ENCODE results near the gene SH3RF1. TPM values are rescaled to one million over a fixed set of nuclear protein-coding genes. Genes with fewer than 3 reads are reported as not detected.

SH3RF1 gene
- polyA plus RNA-seq (2013, experiment 1 of 2) = 17.9 TPM
- polyA plus RNA-seq (2013, experiment 2 of 2) = 18.0 TPM

DNA sequence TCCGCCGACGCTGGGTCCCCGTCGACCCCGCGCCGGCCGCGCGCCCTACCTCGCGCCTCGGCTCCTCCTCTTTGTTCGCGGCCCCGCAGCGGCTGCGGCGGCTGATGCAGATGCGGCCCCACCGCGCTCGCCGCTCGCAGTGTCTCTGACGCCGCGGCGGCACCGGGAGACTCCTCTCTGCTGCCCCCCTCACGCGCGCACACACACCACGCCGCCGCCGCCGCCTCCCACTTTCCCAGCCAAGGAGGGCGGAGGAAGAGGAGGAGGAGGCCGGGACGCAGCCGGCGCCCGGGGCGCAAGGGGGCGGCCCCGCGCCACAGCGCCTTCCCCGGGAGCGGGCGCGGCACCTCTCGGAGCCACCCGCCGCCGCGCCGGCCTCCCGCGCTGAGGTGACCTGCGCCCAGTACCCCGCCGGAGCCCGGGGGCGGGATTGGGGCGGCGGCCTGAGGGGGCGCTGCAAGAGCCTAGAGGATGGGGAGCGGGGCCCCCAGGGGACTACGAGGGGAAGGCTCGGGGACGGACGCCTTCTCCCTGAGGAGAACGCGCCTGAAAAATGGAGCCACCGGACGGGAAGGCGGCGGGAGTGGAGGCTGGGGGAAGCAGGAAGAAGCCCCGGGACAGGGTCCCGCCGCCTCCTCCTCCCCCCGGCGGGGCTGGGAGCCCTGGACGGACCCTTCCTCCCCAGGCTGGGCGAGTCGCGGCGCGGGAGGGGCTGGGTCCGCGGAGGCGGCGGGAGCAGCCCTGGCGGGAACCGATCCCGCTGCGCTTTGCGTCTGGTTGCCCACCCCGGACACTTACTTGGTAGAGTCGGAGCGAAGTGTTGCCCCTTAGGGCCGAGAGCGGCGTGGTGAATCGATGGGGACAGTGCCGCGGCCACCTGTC lies at the start of gene SH3RF1:
SH3RF1 (minus strand) TSS at position 147 of the 882 bp plus-strand sequence. CDS start 1,744 bp downstream, outside the sequence.
- peak within 1 kb of the TSS; percentile 86 for H2AK5ac ChIP-seq (ENCODE audit: low read depth, low read length)
- peak within 1 kb of the TSS; percentile 80 for H3K27ac ChIP-seq (replicated peaks; ENCODE audit: low read length)
- H4K91ac ChIP-seq (ENCODE audit: low read depth, low read length, poor library complexity) = no peak within 1 kb of the TSS
- peak; percentile 76 for DNase-seq (ENCODE audit: low spot score)
- H3K14ac ChIP-seq (ENCODE audit: low read length) = peak within 1 kb of the TSS; percentile 95
- peak within 1 kb of the TSS; percentile 72 to 92 for H3K4me3 ChIP-seq (ENCODE audit: low read length in 2 of 2)
- peak within 1 kb of the TSS; percentile 67 for H2BK120ac ChIP-seq (ENCODE audit: low read depth, low read length)
- H3K18ac ChIP-seq (ENCODE audit: low read length) = peak within 1 kb of the TSS; percentile 98
- H3K27me3 ChIP-seq (ENCODE audit: control insufficient read depth in 3 of 3, insufficient read depth in 3 of 3, low read depth in 1 of 3, low read length in 3 of 3) = no peaks in the 10 kb centered on the region
- H3K9me3 ChIP-seq (replicated peaks in 1 of 2; ENCODE audit: control insufficient read depth in 2 of 2, insufficient read depth in 1 of 2, low read depth in 1 of 2, low read length in 2 of 2) = no peaks in the 10 kb centered on the region
- H3K23ac ChIP-seq (ENCODE audit: low read depth, low read length, poor library complexity) = peak within 1 kb of the TSS; percentile 99
- H3K4ac ChIP-seq (ENCODE audit: low read length) = peak within 1 kb of the TSS; percentile 61
- peaks cover 0 to 23% of the 10 kb centered on the region in 2 donors for H3K36me3 ChIP-seq (replicated peaks in 1 of 2; ENCODE audit: control insufficient read depth in 2 of 2, insufficient read depth in 2 of 2, low read length in 2 of 2)
- WGBS, 2 donors (ENCODE audit: extremely low coverage in 2 of 2, insufficient read length in 2 of 2, insufficient replicate concordance in 1 of 2) = no CpG with 5 or more reads among the region's 110 CpGs
- H2BK5ac ChIP-seq (ENCODE audit: low read length) = peak within 1 kb of the TSS; percentile 71
- H2AFZ ChIP-seq (ENCODE audit: low read length) = peak within 1 kb of the TSS; percentile 97
- H3K4me1 ChIP-seq (ENCODE audit: control insufficient read depth in 2 of 2, insufficient read depth in 1 of 2, low read depth in 1 of 2, low read length in 2 of 2) = peaks cover 4 to 10% of the 10 kb centered on the region in 2 donors
- peak within 1 kb of the TSS; percentile 65 for H3K4me2 ChIP-seq (ENCODE audit: insufficient read depth, low read length, poor library complexity, severe bottlenecking)
- H3K79me1 ChIP-seq (ENCODE audit: low read depth, low read length) = peaks cover 2% of the 10 kb centered on the region
- peak within 1 kb of the TSS; percentile 87 for H2BK15ac ChIP-seq (ENCODE audit: low read length)
- peak within 1 kb of the TSS; percentile 95 for H3K9ac ChIP-seq (ENCODE audit: low read depth, low read length, poor library complexity)
- no peak within 1 kb of the TSS for H4K8ac ChIP-seq (ENCODE audit: low read depth, low read length)
- H2BK12ac ChIP-seq (ENCODE audit: low read length) = peak within 1 kb of the TSS; percentile 35

GRCh38 chr4:169315530-169316343 lies 45.0 kb upstream of the SH3RF1 start:
- Histone ChIP-seq H2BK15ac (ENCODE audit: low read length) (no peak overlapping the region), H3K18ac (ENCODE audit: low read length) (no peak overlapping the region), H4K8ac (ENCODE audit: low read depth, low read length) (no peak overlapping the region), H2BK12ac (ENCODE audit: low read length) (no peak overlapping the region), H3K4me1 (ENCODE audit: control insufficient read depth in 2 of 2, insufficient read depth in 1 of 2, low read depth in 1 of 2, low read length in 2 of 2) (peaks cover 1 to 15% of the 10 kb centered on the region in 2 donors), H3K4ac (ENCODE audit: low read length) (no peak overlapping the region), H2AFZ (ENCODE audit: low read length) (peak overlapping the region; percentile 90), H3K14ac (ENCODE audit: low read length) (no peak overlapping the region), H2BK120ac (ENCODE audit: low read depth, low read length) (no peak overlapping the region), H3K23ac (ENCODE audit: low read depth, low read length, poor library complexity) (no peak overlapping the region), H3K4me3 (ENCODE audit: low read length in 2 of 2) (no peak overlapping the region), H3K36me3 (replicated peaks in 1 of 2; ENCODE audit: control insufficient read depth in 2 of 2, insufficient read depth in 2 of 2, low read length in 2 of 2) (no peaks in the 10 kb centered on the region), H2BK5ac (ENCODE audit: low read length) (no peak overlapping the region), H3K27me3 (ENCODE audit: control insufficient read depth in 3 of 3, insufficient read depth in 3 of 3, low read depth in 1 of 3, low read length in 3 of 3) (no peaks in the 10 kb centered on the region), H3K4me2 (ENCODE audit: insufficient read depth, low read length, poor library complexity, severe bottlenecking) (no peak overlapping the region), H2AK5ac (ENCODE audit: low read depth, low read length) (no peak overlapping the region), H3K27ac (replicated peaks; ENCODE audit: low read length) (no peak overlapping the region), H3K79me1 (ENCODE audit: low read depth, low read length) (no peaks in the 10 kb centered on the region), H3K9ac (ENCODE audit: low read depth, low read length, poor library complexity) (no peak overlapping the region), H3K9me3 (replicated peaks in 1 of 2; ENCODE audit: control insufficient read depth in 2 of 2, insufficient read depth in 1 of 2, low read depth in 1 of 2, low read length in 2 of 2) (no peaks in the 10 kb centered on the region), H4K91ac (ENCODE audit: low read depth, low read length, poor library complexity) (no peak overlapping the region)
- no CpG with 5 or more reads among the region's 5 CpGs for WGBS, 2 donors (ENCODE audit: extremely low coverage in 2 of 2, insufficient read length in 2 of 2, insufficient replicate concordance in 1 of 2)
- DNase-seq (ENCODE audit: low spot score) = no peak

- Histone ChIP-seq H3K27ac (replicated peaks; ENCODE audit: low read length) (no peak overlapping the region), H2BK15ac (ENCODE audit: low read length) (no peak overlapping the region), H3K4me1 (ENCODE audit: control insufficient read depth in 2 of 2, insufficient read depth in 1 of 2, low read depth in 1 of 2, low read length in 2 of 2) (peaks cover 1 to 15% of the 10 kb centered on the region in 2 donors), H3K79me1 (ENCODE audit: low read depth, low read length) (no peaks in the 10 kb centered on the region), H3K36me3 (replicated peaks in 1 of 2; ENCODE audit: control insufficient read depth in 2 of 2, insufficient read depth in 2 of 2, low read length in 2 of 2) (no peaks in the 10 kb centered on the region), H2BK120ac (ENCODE audit: low read depth, low read length) (no peak overlapping the region), H3K9ac (ENCODE audit: low read depth, low read length, poor library complexity) (no peak overlapping the region), H3K27me3 (ENCODE audit: control insufficient read depth in 3 of 3, insufficient read depth in 3 of 3, low read depth in 1 of 3, low read length in 3 of 3) (no peaks in the 10 kb centered on the region), H2AFZ (ENCODE audit: low read length) (peak overlapping the region; percentile 90), H2BK12ac (ENCODE audit: low read length) (no peak overlapping the region), H4K91ac (ENCODE audit: low read depth, low read length, poor library complexity) (no peak overlapping the region), H3K23ac (ENCODE audit: low read depth, low read length, poor library complexity) (no peak overlapping the region), H4K8ac (ENCODE audit: low read depth, low read length) (no peak overlapping the region), H2AK5ac (ENCODE audit: low read depth, low read length) (no peak overlapping the region), H3K4ac (ENCODE audit: low read length) (no peak overlapping the region), H3K18ac (ENCODE audit: low read length) (no peak overlapping the region), H3K4me3 (ENCODE audit: low read length in 2 of 2) (no peak overlapping the region), H3K9me3 (replicated peaks in 1 of 2; ENCODE audit: control insufficient read depth in 2 of 2, insufficient read depth in 1 of 2, low read depth in 1 of 2, low read length in 2 of 2) (no peaks in the 10 kb centered on the region), H2BK5ac (ENCODE audit: low read length) (no peak overlapping the region), H3K4me2 (ENCODE audit: insufficient read depth, low read length, poor library complexity, severe bottlenecking) (no peak overlapping the region), H3K14ac (ENCODE audit: low read length) (no peak overlapping the region)
- no peak for DNase-seq (ENCODE audit: low spot score)
- no CpG with 5 or more reads among the region's 8 CpGs for WGBS, 2 donors (ENCODE audit: extremely low coverage in 2 of 2, insufficient read length in 2 of 2, insufficient replicate concordance in 1 of 2)
Observed at GRCh38 chr4:169314906-169315305, 44.1 kb upstream of the SH3RF1 start.

GRCh38 chr4:169313732-169314131 lies 43.0 kb upstream of the SH3RF1 start:
- no peak overlapping the region for H3K14ac ChIP-seq (ENCODE audit: low read length)
- H2BK5ac ChIP-seq (ENCODE audit: low read length) = no peak overlapping the region
- no peak overlapping the region for H3K27ac ChIP-seq (replicated peaks; ENCODE audit: low read length)
- DNase-seq (ENCODE audit: low spot score) = no peak
- no peak overlapping the region for H2BK12ac ChIP-seq (ENCODE audit: low read length)
- no peak overlapping the region for H3K23ac ChIP-seq (ENCODE audit: low read depth, low read length, poor library complexity)
- no CpG with 5 or more reads among the region's 2 CpGs for WGBS, 2 donors (ENCODE audit: extremely low coverage in 2 of 2, insufficient read length in 2 of 2, insufficient replicate concordance in 1 of 2)
- H3K4me2 ChIP-seq (ENCODE audit: insufficient read depth, low read length, poor library complexity, severe bottlenecking) = no peak overlapping the region
- no peak overlapping the region for H2AK5ac ChIP-seq (ENCODE audit: low read depth, low read length)
- no peak overlapping the region for H2AFZ ChIP-seq (ENCODE audit: low read length)
- H3K4ac ChIP-seq (ENCODE audit: low read length) = no peak overlapping the region
- H3K9ac ChIP-seq (ENCODE audit: low read depth, low read length, poor library complexity) = no peak overlapping the region
- H2BK120ac ChIP-seq (ENCODE audit: low read depth, low read length) = no peak overlapping the region
- H2BK15ac ChIP-seq (ENCODE audit: low read length) = no peak overlapping the region
- H3K18ac ChIP-seq (ENCODE audit: low read length) = no peak overlapping the region
- peaks cover 1 to 15% of the 10 kb centered on the region in 2 donors for H3K4me1 ChIP-seq (ENCODE audit: control insufficient read depth in 2 of 2, insufficient read depth in 1 of 2, low read depth in 1 of 2, low read length in 2 of 2)
- no peaks in the 10 kb centered on the region for H3K27me3 ChIP-seq (ENCODE audit: control insufficient read depth in 3 of 3, insufficient read depth in 3 of 3, low read depth in 1 of 3, low read length in 3 of 3)
- no peak overlapping the region for H3K4me3 ChIP-seq (ENCODE audit: low read length in 2 of 2)
- no peaks in the 10 kb centered on the region for H3K36me3 ChIP-seq (replicated peaks in 1 of 2; ENCODE audit: control insufficient read depth in 2 of 2, insufficient read depth in 2 of 2, low read length in 2 of 2)
- no peaks in the 10 kb centered on the region for H3K9me3 ChIP-seq (replicated peaks in 1 of 2; ENCODE audit: control insufficient read depth in 2 of 2, insufficient read depth in 1 of 2, low read depth in 1 of 2, low read length in 2 of 2)
- no peaks in the 10 kb centered on the region for H3K79me1 ChIP-seq (ENCODE audit: low read depth, low read length)
- no peak overlapping the region for H4K91ac ChIP-seq (ENCODE audit: low read depth, low read length, poor library complexity)
- no peak overlapping the region for H4K8ac ChIP-seq (ENCODE audit: low read depth, low read length)
